GM11168 (cell line): ENCODE results near the gene CLEC18A.

ENCODE experiments used
- in situ Hi-C: fragments of 300-500 bp; cut with MboI; formaldehyde crosslinking; loops from one replicate; pipeline ENCODE4 v1.12.0; 2022; ENCODE audit warnings: low sequenced_read_pairs; ENCODE audit not compliant: unreplicated experiment

The CLEC18A gene

DNA sequence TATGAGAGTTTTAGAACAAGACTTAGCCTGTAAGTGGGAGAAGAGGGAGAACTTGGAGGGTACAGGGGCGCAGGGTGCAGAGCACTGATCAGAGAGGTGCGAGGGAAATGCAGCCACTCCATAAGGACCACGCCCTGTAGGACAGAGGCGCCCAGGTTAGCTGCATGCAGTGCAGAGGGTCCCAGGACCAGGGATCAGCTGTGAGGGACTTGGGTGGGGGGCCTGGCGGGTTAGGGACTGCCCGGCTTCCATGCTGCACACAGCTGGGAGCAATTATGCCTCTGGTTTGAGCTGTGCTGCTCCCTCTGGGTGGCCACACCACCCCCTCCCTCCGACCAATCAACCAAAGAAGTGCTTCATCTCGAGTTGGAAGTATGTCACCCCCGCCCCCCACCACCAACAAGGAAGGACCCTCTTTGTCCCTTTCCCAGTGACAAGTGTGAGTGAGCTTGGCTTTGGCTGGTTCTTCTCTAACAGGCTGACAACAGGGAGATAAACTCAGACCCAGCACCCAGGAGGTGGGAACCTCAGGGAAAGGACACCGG lies 22.2 kb upstream of the CLEC18A start:
- in situ Hi-C loops: no loop called here

DNA sequence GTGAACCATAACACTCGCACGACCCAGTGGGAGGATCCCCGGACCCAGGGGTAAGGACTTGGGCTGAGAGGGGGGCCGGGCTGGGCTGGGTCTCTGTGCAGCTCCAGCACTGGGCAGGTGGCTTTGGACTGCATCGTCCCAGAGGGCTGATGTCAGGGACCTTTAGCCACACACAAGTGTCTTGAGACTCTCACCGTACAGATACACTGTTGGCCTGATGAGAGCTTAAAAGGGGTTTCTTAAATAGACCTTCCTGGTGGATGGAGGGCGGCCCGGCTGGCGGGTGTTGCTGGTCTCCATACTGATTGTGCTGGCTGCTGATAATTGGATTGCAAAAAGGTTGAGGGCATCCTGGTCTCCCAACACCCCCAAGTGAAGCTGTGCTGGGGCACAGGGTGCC lies 21.7 kb upstream of the CLEC18A start:
- in situ Hi-C loops: no loop called here

- in situ Hi-C loops: no loop called here
Measured at GRCh38 chr16:69930117-69930776, 20.9 kb upstream of the CLEC18A start.

DNA sequence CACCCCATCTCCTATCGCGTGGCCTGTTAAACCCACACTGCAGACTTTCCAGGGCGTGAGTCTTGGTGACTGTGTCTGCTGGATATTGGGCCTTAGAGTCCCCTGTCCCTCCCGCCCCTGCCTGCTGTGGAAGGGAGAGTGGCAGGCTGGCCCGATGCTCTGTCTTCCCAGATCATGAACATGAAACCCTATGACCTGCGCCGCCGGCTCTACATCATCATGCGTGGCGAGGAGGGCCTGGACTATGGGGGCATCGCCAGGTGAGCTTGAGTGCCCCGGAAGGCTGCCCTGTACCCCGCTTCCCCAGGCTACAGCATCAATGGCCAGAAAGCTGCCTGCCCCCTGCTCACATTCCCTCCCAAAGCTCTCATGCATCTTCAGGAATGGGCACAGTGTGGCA lies 19.5 kb upstream of the CLEC18A start:
- in situ Hi-C loops: no loop called here

- in situ Hi-C loops: no loop called here
Measured at GRCh38 chr16:69932228-69932627, 18.9 kb upstream of the CLEC18A start.

GRCh38 chr16:69932691-69933392 lies 18.3 kb upstream of the CLEC18A start:
- in situ Hi-C loops: no loop called here

DNA sequence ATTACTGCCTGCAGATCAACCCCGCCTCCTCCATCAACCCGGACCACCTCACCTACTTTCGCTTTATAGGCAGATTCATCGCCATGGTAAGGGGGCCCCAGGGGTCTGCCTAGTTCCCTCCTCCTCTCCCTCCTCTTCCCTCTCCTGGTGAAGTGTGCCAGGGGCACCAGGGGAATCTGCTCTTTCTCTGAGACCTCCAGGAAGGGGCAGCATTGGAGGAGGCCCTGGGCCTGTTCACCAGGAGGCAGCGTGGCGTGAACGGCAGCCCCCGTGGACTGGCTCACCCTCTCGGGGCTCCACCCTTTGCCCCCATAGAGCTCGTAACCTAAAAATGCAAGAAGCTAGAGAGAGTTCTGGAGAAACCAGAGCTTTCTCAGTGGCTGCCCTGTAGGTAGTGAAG lies 17.1 kb upstream of the CLEC18A start:
- in situ Hi-C loops: no loop called here

GRCh38 chr16:69934751-69935150 lies 16.4 kb upstream of the CLEC18A start:
- in situ Hi-C loops: loop anchor here (5.0 kb wide), 1 partner anchor 147 kb away; no protein-coding TSS in a partner anchor

- in situ Hi-C loops: loop anchor here (5.0 kb wide), 1 partner anchor 148 kb away; no protein-coding TSS in a partner anchor
Measured at GRCh38 chr16:69935278-69935711, 15.8 kb upstream of the CLEC18A start.

GRCh38 chr16:69935740-69936139 lies 15.4 kb upstream of the CLEC18A start:
- in situ Hi-C loops: loop anchor here (5.0 kb wide), 1 partner anchor 148 kb away; no protein-coding TSS in a partner anchor

GRCh38 chr16:69936252-69936651 lies 14.9 kb upstream of the CLEC18A start:
- in situ Hi-C loops: loop anchor here (5.0 kb wide), 1 partner anchor 149 kb away; no protein-coding TSS in a partner anchor

DNA sequence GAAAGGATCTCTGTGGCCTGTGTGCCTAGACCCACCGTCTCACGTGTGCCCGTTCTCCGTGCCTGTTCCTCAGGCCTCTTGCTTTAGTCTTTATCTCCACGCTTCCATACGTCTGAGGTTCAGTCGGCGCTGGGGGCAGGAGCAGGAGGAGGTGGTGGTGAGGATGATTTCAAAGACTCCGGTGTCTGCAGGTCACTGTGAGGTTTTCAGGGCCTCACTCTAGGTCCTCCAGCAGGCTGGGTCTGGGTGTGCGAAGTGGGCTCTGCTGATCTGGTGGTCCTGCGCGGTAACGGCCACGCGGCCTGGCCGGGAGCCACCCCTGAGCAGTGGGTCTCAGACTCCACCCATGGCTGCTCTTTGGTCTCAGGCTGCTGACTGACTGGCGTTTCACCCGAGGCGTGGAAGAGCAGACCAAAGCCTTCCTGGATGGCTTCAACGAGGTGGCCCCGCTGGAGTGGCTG lies 14.4 kb upstream of the CLEC18A start:
- in situ Hi-C loops: loop anchor here (5.0 kb wide), 1 partner anchor 149 kb away; no protein-coding TSS in a partner anchor

DNA sequence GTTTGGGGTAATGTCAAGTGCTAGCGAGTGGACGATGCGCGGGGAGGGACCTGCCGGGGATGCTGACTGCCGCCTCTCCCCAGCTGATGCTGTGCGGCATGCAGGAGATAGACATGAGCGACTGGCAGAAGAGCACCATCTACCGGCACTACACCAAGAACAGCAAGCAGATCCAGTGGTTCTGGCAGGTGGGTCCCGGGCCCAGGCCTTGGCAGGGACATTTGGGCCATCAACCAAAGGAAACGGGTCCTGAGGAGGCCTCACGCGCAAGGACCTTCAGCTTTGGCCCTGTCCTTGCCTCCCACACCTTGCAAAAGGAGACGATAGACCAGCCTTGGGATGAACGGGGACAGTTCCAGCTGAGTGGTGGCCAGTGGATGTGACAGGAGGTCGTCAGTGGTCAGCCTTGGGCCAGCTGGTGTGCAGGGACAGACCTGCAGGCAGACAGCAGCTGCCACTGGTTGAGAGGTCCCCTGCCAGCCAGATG lies 13.6 kb upstream of the CLEC18A start:
- in situ Hi-C loops: loop anchor here (5.0 kb wide), 1 partner anchor 150 kb away; no protein-coding TSS in a partner anchor

- in situ Hi-C loops: loop anchor here (5.0 kb wide), 1 partner anchor 152 kb away; no protein-coding TSS in a partner anchor
Measured at GRCh38 chr16:69938981-69939820, 11.9 kb upstream of the CLEC18A start.

DNA sequence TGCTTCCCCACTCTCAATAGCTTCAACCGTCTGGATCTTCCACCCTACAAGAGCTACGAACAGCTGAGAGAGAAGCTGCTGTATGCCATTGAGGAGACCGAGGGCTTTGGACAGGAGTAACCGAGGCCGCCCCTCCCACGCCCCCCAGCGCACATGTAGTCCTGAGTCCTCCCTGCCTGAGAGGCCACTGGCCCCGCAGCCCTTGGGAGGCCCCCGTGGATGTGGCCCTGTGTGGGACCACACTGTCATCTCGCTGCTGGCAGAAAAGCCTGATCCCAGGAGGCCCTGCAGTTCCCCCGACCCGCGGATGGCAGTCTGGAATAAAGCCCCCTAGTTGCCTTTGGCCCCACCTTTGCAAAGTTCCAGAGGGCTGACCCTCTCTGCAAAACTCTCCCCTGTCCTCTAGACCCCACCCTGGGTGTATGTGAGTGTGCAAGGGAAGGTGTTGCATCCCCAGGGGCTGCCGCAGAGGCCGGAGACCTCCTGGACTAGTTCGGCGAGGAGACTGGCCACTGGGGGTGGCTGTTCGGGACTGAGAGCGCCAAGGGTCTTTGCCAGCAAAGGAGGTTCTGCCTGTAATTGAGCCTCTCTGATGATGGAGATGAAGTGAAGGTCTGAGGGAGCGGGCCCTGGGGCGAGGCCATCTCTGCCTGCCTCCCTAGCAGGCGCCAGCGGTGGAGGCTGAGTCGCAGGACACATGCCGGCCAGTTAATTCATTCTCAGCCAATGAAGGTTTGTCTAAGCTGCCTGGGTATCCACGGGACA lies 11.1 kb upstream of the CLEC18A start:
- in situ Hi-C loops: loop anchor here (5.0 kb wide), 1 partner anchor 153 kb away; no protein-coding TSS in a partner anchor

DNA sequence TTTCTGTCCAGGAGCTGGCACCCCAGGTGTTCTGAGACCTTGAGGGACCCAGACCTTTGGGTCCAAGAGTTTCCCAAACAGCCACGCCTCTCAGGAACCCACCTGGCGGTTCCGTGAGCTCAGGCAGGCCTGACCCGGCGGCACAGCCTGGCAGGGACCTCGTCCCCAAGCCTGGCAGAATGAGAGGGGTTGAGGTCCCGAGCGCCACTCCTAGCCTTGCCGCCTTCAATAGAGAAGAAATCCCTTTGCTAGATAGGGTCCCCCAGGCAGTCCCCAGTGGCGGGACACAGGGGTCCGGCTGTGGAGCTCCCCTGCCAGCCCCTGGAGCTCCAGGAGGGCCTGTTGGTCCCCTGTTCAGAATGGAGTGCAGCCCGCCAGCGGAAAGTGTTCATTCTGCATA lies 10.5 kb upstream of the CLEC18A start:
- in situ Hi-C loops: no loop called here

DNA sequence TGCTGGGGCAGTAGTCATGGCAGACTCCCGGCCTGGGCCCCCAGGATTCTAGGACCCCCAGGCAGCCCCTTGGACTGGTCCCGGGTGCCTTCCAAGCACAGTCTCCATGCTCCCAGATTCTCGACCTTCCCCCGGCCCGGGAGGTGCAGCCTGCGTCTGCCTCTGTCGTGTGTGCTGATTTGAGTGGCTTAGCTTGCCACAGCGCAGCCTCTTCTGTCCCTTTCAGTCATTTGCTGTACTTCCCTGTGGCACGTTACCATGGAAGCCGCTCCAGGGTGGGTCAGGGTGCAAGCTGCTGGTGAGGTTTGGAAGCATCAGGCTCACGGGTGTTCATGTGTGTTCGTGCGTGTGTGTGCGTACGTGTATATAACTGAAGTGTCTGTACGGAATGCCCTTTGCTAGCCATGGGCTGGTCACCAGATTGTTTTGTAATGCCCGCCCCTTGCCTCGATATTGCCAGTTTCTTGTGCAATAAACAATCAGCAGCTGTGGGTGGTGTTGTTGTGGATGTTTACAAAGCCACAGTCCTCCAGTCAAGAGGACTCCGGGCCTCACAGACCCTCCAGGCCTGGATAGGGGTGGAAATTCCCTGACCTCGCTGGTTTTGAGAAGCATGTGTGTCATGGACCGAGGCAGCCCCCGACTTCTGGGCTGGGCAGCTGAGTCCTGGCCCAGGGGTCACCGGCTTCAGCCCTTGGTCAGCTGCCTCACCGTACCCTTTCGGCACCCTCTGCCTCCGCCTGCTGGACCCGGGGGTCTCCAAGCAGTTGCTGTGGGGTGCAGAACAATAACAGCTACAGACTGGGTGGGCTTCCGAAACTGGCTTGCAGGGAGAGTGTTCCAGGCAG lies 9.7 kb upstream of the CLEC18A start:
- in situ Hi-C loops: no loop called here

DNA sequence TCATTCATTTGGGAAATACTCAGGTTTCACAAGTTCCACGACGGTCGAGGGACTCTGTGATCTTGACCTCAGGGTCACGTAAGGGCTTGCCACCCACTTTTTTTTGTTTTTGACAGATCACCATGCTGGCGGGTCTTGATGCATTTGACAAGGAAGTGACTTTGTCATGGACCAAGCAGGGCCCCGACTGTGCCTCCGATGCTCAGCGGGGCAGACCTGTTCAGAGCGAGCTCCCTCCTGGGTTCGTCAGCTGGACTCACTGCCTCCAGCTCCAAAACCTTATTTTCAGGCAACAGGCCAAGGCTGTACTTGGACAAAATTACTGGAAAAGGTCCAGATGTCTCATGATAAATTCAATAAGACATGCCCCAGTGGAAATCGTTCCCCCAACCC lies 9.0 kb upstream of the CLEC18A start:
- in situ Hi-C loops: no loop called here
